HepG2 (cell line): ENCODE measurements around the gene PSMA2. TPM values are rescaled to one million over a fixed set of nuclear protein-coding genes. Genes with fewer than 3 reads are reported as not detected.
A peak's percentile ranks its signal among the peaks of the same experiment; 100 is the strongest.

Experiments
- ADNP ChIP-seq: sonication (generic); formaldehyde crosslinking; IDR thresholded peaks from 2 replicates; pipeline ENCODE4 v1.4.0; 2020; ENCODE audit warnings: missing genetic modification reagents
- ATAD3A ChIP-seq: sonication (generic); formaldehyde crosslinking; IDR thresholded peaks from 2 replicates; pipeline ENCODE4 v1.4.0; 2020; ENCODE audit warnings: missing genetic modification reagents
- MAFK ChIP-seq, 2 experiments: IDR thresholded peaks in 1 of 2; conservative IDR thresholded peaks in 1 of 2; 2 replicates each; pipeline ENCODE4 v1.6.1; 2011; ENCODE audit warnings: improper control_type of control experiment in 2 of 2, low read length in 2 of 2
- PCBP1 ChIP-seq: fragments of 200-400 bp; formaldehyde crosslinking; IDR thresholded peaks from 2 replicates; pipeline ENCODE4 v1.6.1; 2017; ENCODE audit warnings: mild to moderate bottlenecking, low read depth, low read length, borderline replicate concordance
- SP1 ChIP-seq, 2 experiments: fragments of 450-650 bp in 1 of 2; sonication (generic) in 1 of 2; formaldehyde crosslinking in 1 of 2; IDR thresholded peaks; 2 replicates each; pipeline versions ENCODE4 v1.4.0 to v1.6.1; 2016 to 2020; ENCODE audit warnings: missing genetic modification reagents in 1 of 2
- ZNF496 ChIP-seq: sonication (generic); formaldehyde crosslinking; IDR thresholded peaks from 2 replicates; pipeline ENCODE4 v1.8.1; 2023; ENCODE audit warnings: mild to moderate bottlenecking, moderate library complexity, missing genetic modification reagents; ENCODE audit not compliant: insufficient replicate concordance
- ZNF780A ChIP-seq: sonication (generic); formaldehyde crosslinking; IDR thresholded peaks from 2 replicates; pipeline ENCODE4 v1.8.0; 2022; ENCODE audit warnings: mild to moderate bottlenecking, missing genetic modification reagents, moderate library complexity
- polyA plus RNA-seq, 8 experiments: library from polyadenylated mRNA; depleted of rRNA in 3 of 8; stranded (reverse) in 7 of 8; unstranded in 1 of 8; fragments of >200 nt; fragmentation: Illumina TruSeq in 4 of 8; extraction: Trizol in 4 of 8; gene quantifications; 2 replicates each; pipeline versions ENCODE4 v1.2.1 to v1.2.3, GENCODE V29; 2011 to 2016; ENCODE audit warnings: low read depth in 4 of 8, missing spikeins in 1 of 8, mixed read lengths in 1 of 8; ENCODE audit not compliant: insufficient read depth in 1 of 8
- total RNA-seq, 5 experiments: library from RNA; depleted of rRNA; stranded (reverse); fragments of >200 nt; fragmentation: Illumina TruSeq; extraction: Trizol; gene quantifications; 2 replicates each; pipeline ENCODE4 v1.2.3, GENCODE V29; 2016; ENCODE audit warnings: low read depth in 1 of 5
- TF ChIP-seq, protein P1 (sequence below): sonication (generic); formaldehyde crosslinking; IDR thresholded peaks from 2 replicates; pipeline ENCODE4 v1.5.1; 2020; ENCODE audit warnings: mild to moderate bottlenecking, moderate library complexity, missing genetic modification reagents
- TF ChIP-seq, protein P2 (sequence below): sonication (generic); formaldehyde crosslinking; IDR thresholded peaks from 2 replicates; pipeline ENCODE4 v1.5.1; 2020; ENCODE audit warnings: mild to moderate bottlenecking, missing genetic modification reagents, borderline replicate concordance
- TF ChIP-seq, protein P3 (sequence below): sonication (generic); formaldehyde crosslinking; IDR thresholded peaks from 2 replicates; pipeline ENCODE4 v1.8.0; 2022; ENCODE audit warnings: low read depth, missing genetic modification reagents
- TF ChIP-seq, protein P4 (sequence below): sonication (generic); formaldehyde crosslinking; IDR thresholded peaks from 2 replicates; pipeline ENCODE4 v1.5.0; 2020; ENCODE audit warnings: mild to moderate bottlenecking, missing genetic modification reagents
- TF ChIP-seq, protein P5 (sequence below): IDR thresholded peaks from 2 replicates; pipeline ENCODE4 v1.6.1; 2016; ENCODE audit warnings: control low read depth
- TF ChIP-seq, protein P6 (sequence below): sonication (generic); formaldehyde crosslinking; IDR thresholded peaks from 2 replicates; pipeline ENCODE4 v1.4.0; 2020; ENCODE audit warnings: missing genetic modification reagents
- TF ChIP-seq, protein P7 (sequence below): sonication (generic); formaldehyde crosslinking; IDR thresholded peaks from 2 replicates; pipeline ENCODE4 v1.8.0; 2022; ENCODE audit warnings: missing genetic modification reagents, mild to moderate bottlenecking, inconsistent platforms, borderline replicate concordance
- TF ChIP-seq, protein P8 (sequence below): IDR thresholded peaks from 2 replicates; pipeline ENCODE4 v1.6.1; 2016; ENCODE audit warnings: mild to moderate bottlenecking, missing biosample characterization, missing genetic modification reagents

The PSMA2 gene
- total and polyA plus RNA-seq, 2 of the 13 experiments (the other 11 are each of a cell fraction or from before 2014, with no cell fraction given), result 125 to 266 TPM

DNA sequence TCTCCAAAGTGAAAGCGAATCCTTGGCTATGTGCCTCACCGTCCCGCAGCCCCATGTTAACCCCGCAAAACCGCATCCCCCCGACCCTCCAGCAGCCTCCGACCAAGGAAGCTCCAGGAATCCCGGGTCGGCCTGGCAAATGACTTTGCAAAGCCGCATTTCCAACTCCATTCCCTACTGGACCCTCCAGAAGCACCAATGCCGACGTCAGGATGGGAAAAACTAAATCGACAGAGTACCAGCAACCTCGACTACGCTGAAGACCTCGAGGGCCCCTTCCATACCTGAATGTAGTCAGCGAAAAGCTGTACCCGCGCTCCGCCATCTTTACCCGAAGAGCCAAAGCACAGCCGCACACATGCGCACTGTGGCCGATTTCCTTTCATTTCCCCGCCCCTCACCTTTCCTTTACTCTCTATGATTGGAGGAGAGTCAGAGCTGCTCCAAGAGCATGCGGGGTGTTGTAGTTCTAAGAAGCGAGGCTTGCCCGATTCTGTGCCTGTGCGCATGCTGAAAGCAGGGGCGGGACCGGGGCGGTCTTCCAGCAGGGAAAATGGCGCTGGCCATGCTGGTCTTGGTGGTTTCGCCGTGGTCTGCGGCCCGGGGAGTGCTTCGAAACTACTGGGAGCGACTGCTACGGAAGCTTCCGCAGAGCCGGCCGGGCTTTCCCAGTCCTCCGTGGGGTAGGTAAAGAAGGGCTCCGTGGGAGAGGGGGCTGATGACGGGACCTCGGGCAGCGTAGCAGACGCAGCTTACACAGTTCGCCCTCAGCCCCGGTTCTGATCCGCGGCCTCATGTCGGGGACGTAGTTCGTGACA lies at the start of gene PSMA2, which contains the start of gene MRPL32 (continued):
- TF ChIP-seq ATAD3A (CRISPR knock-in tag) (no peak), SP1 (IDR thresholded peaks at IDR 0.05) (no peak), SP1 (CRISPR knock-in tag; IDR thresholded peaks at IDR 0.05) (peak; percentile 63; the same call in 1 of the 2 replicates), PCBP1 (peak; percentile 63; the same call in 1 of the 2 replicates), ZNF496 (no peak), MAFK (conservative IDR thresholded peaks at IDR 0.05 in 1 of 2, IDR thresholded peaks at IDR 0.05 in 1 of 2; ENCODE audit: low read length in 2 of 2) (no peak), ADNP (CRISPR knock-in tag) (no peak), ZNF780A (0 out of 2 replicates have a peak, but pooled peaks have one; percentile 41)
- TF ChIP-seq, protein P1, sequence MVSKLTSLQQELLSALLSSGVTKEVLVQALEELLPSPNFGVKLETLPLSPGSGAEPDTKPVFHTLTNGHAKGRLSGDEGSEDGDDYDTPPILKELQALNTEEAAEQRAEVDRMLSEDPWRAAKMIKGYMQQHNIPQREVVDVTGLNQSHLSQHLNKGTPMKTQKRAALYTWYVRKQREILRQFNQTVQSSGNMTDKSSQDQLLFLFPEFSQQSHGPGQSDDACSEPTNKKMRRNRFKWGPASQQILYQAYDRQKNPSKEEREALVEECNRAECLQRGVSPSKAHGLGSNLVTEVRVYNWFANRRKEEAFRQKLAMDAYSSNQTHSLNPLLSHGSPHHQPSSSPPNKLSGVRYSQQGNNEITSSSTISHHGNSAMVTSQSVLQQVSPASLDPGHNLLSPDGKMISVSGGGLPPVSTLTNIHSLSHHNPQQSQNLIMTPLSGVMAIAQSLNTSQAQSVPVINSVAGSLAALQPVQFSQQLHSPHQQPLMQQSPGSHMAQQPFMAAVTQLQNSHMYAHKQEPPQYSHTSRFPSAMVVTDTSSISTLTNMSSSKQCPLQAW (CRISPR knock-in tag), result peak; percentile 49; the same call in 1 of the 2 replicates
- TF ChIP-seq, protein P2, sequence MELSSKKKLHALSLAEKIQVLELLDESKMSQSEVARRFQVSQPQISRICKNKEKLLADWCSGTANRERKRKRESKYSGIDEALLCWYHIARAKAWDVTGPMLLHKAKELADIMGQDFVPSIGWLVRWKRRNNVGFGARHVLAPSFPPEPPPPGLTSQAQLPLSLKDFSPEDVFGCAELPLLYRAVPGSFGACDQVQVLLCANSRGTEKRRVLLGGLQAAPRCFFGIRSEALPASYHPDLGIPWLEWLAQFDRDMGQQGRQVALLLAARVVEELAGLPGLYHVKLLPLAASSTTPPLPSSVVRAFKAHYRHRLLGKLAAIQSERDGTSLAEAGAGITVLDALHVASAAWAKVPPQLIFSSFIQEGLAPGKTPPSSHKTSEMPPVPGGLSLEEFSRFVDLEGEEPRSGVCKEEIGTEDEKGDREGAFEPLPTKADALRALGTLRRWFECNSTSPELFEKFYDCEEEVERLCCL (CRISPR knock-in tag), result peak; percentile 50; the same call in 1 of the 2 replicates
- TF ChIP-seq, protein P3, sequence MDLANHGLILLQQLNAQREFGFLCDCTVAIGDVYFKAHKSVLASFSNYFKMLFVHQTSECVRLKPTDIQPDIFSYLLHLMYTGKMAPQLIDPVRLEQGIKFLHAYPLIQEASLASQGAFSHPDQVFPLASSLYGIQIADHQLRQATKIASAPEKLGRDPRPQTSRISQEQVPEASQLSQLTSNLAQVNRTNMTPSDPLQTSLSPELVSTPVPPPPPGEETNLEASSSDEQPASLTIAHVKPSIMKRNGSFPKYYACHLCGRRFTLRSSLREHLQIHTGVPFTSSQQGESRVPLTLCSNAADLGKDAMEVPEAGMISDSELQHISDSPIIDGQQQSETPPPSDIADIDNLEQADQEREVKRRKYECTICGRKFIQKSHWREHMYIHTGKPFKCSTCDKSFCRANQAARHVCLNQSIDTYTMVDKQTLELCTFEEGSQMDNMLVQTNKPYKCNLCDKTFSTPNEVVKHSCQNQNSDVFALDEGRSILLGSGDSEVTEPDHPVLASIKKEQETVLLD (CRISPR knock-in tag), result 0 out of 2 replicates have a peak, but pooled peaks have one; percentile 25
- TF ChIP-seq, protein P4, sequence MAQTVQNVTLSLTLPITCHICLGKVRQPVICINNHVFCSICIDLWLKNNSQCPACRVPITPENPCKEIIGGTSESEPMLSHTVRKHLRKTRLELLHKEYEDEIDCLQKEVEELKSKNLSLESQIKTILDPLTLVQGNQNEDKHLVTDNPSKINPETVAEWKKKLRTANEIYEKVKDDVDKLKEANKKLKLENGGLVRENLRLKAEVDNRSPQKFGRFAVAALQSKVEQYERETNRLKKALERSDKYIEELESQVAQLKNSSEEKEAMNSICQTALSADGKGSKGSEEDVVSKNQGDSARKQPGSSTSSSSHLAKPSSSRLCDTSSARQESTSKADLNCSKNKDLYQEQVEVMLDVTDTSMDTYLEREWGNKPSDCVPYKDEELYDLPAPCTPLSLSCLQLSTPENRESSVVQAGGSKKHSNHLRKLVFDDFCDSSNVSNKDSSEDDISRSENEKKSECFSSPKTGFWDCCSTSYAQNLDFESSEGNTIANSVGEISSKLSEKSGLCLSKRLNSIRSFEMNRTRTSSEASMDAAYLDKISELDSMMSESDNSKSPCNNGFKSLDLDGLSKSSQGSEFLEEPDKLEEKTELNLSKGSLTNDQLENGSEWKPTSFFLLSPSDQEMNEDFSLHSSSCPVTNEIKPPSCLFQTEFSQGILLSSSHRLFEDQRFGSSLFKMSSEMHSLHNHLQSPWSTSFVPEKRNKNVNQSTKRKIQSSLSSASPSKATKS, result no peak
- TF ChIP-seq, protein P5, sequence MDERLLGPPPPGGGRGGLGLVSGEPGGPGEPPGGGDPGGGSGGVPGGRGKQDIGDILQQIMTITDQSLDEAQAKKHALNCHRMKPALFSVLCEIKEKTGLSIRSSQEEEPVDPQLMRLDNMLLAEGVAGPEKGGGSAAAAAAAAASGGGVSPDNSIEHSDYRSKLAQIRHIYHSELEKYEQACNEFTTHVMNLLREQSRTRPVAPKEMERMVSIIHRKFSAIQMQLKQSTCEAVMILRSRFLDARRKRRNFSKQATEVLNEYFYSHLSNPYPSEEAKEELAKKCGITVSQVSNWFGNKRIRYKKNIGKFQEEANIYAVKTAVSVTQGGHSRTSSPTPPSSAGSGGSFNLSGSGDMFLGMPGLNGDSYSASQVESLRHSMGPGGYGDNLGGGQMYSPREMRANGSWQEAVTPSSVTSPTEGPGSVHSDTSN (CRISPR knock-in tag), result no peak
- TF ChIP-seq, protein P6, sequence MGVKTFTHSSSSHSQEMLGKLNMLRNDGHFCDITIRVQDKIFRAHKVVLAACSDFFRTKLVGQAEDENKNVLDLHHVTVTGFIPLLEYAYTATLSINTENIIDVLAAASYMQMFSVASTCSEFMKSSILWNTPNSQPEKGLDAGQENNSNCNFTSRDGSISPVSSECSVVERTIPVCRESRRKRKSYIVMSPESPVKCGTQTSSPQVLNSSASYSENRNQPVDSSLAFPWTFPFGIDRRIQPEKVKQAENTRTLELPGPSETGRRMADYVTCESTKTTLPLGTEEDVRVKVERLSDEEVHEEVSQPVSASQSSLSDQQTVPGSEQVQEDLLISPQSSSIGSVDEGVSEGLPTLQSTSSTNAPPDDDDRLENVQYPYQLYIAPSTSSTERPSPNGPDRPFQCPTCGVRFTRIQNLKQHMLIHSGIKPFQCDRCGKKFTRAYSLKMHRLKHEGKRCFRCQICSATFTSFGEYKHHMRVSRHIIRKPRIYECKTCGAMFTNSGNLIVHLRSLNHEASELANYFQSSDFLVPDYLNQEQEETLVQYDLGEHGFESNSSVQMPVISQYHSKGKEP (CRISPR knock-in tag), result no peak
- TF ChIP-seq, protein P7, sequence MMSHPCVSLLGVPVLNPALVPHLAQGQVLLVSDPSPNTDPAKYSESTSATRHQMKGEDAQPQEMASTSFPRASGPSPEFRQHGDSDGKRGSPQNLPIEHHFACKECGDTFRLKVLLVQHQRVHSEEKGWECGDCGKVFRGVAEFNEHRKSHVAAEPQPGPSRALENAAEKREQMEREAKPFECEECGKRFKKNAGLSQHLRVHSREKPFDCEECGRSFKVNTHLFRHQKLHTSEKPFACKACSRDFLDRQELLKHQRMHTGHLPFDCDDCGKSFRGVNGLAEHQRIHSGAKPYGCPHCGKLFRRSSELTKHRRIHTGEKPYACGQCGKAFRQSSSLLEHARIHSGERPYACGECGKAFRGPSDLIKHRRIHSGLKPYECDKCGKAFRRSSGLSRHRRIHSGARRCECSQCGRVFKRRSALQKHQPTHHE (CRISPR knock-in tag), result no peak
- TF ChIP-seq, protein P8, sequence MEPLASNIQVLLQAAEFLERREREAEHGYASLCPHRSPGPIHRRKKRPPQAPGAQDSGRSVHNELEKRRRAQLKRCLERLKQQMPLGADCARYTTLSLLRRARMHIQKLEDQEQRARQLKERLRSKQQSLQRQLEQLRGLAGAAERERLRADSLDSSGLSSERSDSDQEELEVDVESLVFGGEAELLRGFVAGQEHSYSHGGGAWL, result 0 out of 2 replicates have a peak, but pooled peaks have one; percentile 46
